NCI-H187 treated with DMSO at 0.1 percent for 48 hours (cell line): ENCODE measurements around the gene KASH5.

Experiments used
- DNase-seq: peaks from one replicate; lab custom pipeline; 2025; lab: John Stamatoyannopoulos, UW

KASH5 gene

DNA sequence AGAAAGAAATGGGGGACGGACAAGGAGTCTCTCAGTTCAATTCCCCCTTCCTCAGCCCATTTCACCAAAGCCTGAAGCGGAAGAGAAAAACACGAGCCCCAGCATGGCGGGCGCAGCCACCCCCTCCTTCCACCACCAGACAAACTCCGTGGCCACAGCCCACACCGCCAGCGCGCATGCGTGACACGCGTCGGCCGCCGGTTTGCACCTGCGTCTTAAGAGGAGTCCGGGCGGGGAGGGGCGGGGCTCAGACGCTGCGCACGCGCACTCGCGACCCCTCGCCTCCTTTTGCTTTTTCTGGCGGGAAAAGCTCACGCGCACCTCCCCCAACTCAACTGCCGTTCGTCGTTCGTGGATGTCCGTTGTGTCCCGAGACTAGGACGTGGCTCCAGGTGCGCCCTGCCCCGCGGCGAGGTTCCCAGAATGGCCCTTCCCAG lies at the start of gene KASH5:
Gene KASH5 (plus strand): TSS at position 314 of the 437 bp plus-strand sequence. CDS start 2,635 bp downstream, outside the sequence.
- DNase-seq, result no peak

DNA sequence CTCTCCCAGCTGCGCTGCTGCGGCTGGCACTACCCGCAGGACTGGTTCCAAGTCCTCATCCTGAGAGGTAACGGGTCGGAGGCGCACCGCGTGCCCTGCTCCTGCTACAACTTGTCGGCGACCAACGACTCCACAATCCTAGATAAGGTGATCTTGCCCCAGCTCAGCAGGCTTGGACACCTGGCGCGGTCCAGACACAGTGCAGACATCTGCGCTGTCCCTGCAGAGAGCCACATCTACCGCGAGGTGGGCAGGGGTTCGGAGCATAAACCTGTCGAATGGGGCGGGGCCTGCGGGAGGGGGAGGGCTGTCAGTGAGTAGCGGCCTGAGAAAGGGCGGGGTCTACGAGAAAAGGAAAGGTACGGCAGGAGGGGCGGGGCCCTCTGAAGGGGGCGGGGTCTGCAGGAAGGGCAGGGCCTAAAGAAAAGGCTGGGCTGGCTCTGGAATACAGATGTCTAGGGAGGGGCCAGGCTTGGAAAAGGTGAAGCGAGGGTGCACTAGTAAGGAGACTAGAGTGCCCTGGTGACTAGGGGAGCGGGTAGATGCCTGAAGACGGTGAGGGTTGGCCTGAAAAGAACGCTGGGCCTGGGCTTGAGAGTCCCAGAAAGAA lies 49.3 kb upstream of the KASH5 start:
- peak; percentile 58 for DNase-seq

- peak; percentile 65 for DNase-seq
These were observed 48.6 kb upstream of the KASH5 start for GRCh38 chr19:49339301-49340068.

DNA sequence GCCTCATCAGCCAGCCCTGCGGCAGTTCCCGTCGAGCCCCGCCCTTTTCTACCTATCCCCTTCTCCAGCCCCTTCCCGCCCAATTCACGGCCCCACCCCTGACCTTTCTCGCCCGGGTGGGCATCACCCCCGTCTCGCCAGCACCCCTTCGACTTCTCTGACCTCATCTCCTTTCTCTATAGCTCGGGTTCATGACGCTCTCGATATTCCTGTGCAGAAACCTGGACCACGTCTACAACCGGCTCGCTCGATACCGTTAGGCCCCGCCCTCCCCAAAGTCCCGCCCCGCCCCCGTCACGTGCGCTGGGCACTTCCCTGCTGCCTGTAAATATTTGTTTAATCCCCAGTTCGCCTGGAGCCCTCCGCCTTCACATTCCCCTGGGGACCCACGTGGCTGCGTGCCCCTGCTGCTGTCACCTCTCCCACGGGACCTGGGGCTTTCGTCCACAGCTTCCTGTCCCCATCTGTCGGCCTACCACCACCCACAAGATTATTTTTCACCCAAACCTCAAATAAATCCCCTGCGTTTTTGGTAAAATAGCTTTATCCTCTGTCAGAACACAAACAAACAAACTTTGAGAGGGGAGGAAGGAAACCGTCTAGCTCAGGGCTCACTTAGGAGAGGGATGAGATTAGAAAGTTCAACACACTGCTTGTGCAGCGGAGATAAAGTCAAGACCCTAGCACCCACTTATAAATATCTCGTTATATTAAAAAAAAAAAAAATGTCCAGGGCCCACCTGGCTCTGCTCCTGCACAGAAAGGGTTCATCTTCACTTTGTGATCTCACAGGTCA lies 47.8 kb upstream of the KASH5 start:
- peak; percentile 35 for DNase-seq

- no peak for DNase-seq
These were observed 47.0 kb upstream of the KASH5 start for GRCh38 chr19:49340865-49341718.

- DNase-seq, result no peak
These were observed 45.7 kb upstream of the KASH5 start for GRCh38 chr19:49342291-49342721.

- no peak for DNase-seq
These were observed 44.9 kb upstream of the KASH5 start for GRCh38 chr19:49343123-49343522.

DNA sequence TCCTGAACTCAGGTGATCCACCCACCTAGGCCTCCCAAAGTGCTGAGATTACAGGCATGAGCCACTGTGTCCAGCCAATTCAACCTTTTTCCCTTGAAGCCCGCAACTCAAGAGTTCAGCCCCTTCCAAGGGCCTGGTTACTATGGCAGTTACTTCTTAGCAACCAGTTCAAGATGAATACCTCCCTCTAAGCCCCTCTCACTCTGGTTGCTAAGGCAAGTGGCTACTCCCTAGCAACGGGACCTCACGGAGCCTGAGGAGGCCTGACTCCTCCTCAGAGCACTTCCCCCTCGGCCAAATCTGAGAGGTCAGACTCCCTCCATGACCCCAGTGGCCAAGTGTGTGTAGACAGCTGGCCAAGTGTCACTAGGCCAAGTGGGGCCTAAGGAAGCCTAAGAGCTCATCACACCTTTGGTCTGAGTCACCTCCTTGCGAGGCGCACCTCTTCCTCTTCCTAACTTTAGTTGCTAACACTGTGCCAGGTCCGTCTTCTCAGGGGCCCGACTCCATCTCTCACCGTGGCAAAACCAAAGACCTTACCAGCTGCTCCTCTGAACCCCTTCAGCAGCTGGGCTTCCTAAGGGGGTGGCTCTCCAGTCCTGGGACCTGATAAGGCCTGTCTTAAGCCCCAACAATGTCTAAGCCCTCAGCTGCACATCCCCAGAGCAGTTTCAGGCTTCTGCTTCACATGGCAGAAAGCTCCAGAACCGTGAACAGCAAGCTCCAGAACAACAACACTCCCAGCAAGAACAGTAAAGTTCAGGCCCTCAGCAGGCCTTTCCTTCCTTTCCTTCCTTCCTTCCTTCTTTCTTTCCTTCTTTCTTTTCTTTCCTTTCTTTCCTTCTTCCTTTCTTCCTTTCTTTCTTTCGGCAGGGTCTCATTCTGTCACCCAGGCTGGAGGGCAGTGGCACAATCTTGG lies 43.3 kb upstream of the KASH5 start:
- DNase-seq, result no peak

- no peak for DNase-seq
These were observed 40.9 kb upstream of the KASH5 start for GRCh38 chr19:49347191-49347590.

GRCh38 chr19:49347835-49348234 lies 40.2 kb upstream of the KASH5 start:
- no peak for DNase-seq

- no peak for DNase-seq
These were observed 39.5 kb upstream of the KASH5 start for GRCh38 chr19:49348305-49349189.

DNA sequence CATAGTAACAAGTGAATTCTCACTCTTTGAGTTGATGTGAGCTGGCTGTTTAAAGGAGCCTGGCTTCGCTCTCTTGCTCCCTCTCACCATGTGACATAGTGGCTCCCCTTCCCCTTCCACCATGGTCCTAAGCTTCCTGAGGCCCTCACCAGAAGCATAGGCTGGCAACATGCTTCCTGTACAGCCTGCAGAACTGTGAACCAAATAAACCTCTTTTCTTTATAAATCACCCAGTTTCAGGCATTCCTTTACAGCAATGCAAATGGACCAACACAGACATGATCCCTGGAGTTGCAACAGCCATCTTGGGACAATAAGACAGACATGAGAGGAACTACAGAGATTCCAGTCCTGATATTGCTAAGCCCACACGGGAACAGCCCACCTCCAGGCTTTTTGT lies 38.5 kb upstream of the KASH5 start:
- DNase-seq, result no peak

- DNase-seq, result no peak
These were observed 32.1 kb upstream of the KASH5 start for GRCh38 chr19:49355909-49356353.

GRCh38 chr19:49356382-49356781 lies 31.7 kb upstream of the KASH5 start:
- no peak for DNase-seq

- DNase-seq, result no peak
These were observed 30.9 kb upstream of the KASH5 start for GRCh38 chr19:49357186-49357585.

DNA sequence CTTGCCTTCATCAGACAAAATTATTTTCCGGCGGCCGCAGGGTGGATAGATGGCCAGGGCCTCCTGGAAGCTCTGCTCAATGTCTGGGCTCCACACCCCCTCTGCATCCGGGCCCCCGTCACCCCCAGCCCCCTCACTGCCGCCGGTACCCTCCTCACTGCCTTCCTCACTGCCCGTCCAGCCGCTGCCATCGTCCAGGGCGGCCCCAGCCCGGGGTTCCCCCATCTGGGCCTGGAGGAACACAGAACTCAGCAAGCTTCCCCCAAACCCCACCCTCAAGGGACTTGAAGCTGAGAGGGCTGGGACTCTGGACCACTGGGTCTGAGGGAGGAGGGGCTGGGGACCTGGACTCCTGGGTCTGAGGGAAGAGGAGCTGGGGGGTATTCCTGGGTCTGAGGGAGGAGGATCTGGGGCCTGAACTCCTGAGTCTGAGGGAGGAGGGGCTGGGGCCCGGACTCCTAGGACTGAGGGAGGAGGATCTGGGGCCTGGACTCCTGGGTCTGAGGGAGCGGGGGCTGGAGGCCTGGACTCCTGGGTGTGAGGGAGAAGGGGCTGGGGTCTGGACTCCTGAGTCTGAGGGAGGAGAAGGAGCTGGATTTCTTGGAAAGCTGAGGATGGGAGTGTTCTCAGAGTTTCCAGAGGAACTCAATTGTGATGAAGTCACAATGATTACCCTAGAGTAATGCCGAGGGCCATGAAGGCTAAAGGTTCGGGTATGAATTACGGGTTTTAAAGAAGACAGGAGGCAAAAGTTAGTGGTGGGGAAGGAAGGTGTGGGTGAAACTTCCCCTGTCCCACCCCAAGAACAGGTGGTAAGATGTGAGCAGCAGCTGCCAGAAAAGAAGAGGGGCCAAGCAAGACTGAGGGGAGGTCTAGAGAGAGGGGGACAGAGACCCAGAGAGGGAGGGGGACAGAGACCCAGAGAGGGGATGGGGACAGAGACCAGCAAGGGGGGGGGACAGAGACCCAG lies 27.9 kb upstream of the KASH5 start:
- DNase-seq, result no peak

DNA sequence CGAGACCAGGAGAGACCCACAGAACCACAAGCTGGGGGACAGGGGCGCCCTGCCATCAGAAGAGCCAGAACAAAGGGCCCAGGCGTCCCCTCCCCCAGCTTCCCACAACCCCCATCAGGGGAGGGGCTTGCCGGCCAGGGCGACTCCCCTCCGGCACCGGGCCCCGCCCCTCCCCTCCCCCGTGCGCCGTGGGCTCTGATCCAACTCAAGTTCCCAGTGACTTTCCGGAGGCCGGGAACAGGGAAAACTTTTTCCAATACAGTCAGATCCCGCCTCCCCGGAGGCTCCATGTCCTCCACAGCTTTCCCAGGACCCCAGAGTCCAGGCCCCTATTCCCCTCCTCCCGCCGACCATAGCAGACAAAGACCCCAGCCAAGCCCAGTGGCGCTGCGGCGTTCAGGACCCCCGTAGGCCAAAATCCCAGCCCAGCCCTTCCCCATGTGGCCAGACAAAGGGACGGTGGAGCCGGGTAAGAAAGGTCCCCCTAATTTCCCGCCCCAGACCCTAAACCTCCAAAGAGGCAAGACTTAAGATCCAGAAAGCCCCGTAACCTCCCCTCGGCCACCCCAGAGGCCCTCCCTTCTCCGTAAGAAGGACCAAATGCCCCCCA lies 26.5 kb upstream of the KASH5 start:
- no peak for DNase-seq
